MM.1S (cell line): ENCODE measurements around the gene MEGF11.

ENCODE experiments used
- DNase-seq: peaks from one replicate; pipeline ENCODE4 v3.0.0-alpha.2; 2015
- H2AFZ ChIP-seq: fragments of 300-600 bp; sonication (generic); 2 replicates; pipeline ENCODE4 v1.6.0; 2016; ENCODE audit warnings: antibody characterized with exemption, low read length
- H3F3A ChIP-seq: fragments of 300-600 bp; sonication (generic); 2 replicates; pipeline ENCODE4 v1.6.1; 2016; ENCODE audit warnings: mild to moderate bottlenecking, antibody characterized with exemption, low read length, moderate library complexity, mixed read lengths; ENCODE audit not compliant: insufficient read depth
- H3K27ac ChIP-seq: fragments of 300-600 bp; sonication (generic); 2 replicates; pipeline ENCODE4 v1.5.1; 2016; ENCODE audit warnings: mild to moderate bottlenecking, low read length
- H3K27me3 ChIP-seq: fragments of 300-600 bp; sonication (generic); replicated peaks from 2 replicates; pipeline ENCODE4 v1.6.0; 2016; ENCODE audit warnings: low read length; ENCODE audit not compliant: insufficient read depth
- H3K36me3 ChIP-seq: fragments of 300-600 bp; sonication (generic); replicated peaks from 2 replicates; pipeline ENCODE4 v1.6.1; 2016; ENCODE audit warnings: mild to moderate bottlenecking, low read length, mixed read lengths; ENCODE audit not compliant: insufficient read depth
- H3K4me1 ChIP-seq: fragments of 300-600 bp; sonication (generic); 2 replicates; pipeline ENCODE4 v1.6.1; 2016; ENCODE audit warnings: low read length, mixed read lengths
- H3K4me2 ChIP-seq: fragments of 300-600 bp; sonication (generic); 2 replicates; pipeline ENCODE4 v1.6.0; 2016; ENCODE audit warnings: low read depth, low read length
- H3K4me3 ChIP-seq: fragments of 300-600 bp; sonication (generic); 2 replicates; pipeline ENCODE4 v1.5.1; 2016; ENCODE audit warnings: low read length, mixed read lengths
- H3K79me2 ChIP-seq: fragments of 300-600 bp; sonication (generic); 2 replicates; pipeline ENCODE4 v1.6.1; 2016; ENCODE audit warnings: mixed run types, low read length, mixed read lengths
- H3K9ac ChIP-seq: fragments of 300-600 bp; sonication (generic); 2 replicates; pipeline ENCODE4 v1.6.1; 2016; ENCODE audit warnings: low read length, mixed read lengths
- H3K9me2 ChIP-seq: fragments of 300-600 bp; sonication (generic); replicated peaks from 2 replicates; pipeline ENCODE4 v1.6.1; 2016; ENCODE audit warnings: mild to moderate bottlenecking, low read length, mixed read lengths; ENCODE audit not compliant: insufficient read depth
- H3K9me3 ChIP-seq: fragments of 300-600 bp; sonication (generic); replicated peaks from 2 replicates; pipeline ENCODE4 v1.6.1; 2016; ENCODE audit warnings: mild to moderate bottlenecking, low read length, mixed read lengths; ENCODE audit not compliant: insufficient read depth
- H4K20me1 ChIP-seq: fragments of 300-600 bp; sonication (generic); 2 replicates; pipeline ENCODE4 v1.6.1; 2016; ENCODE audit warnings: mild to moderate bottlenecking, low read length, moderate library complexity, mixed read lengths; ENCODE audit not compliant: insufficient read depth
- CTCF ChIP-seq: fragments of 300-600 bp; sonication (generic); IDR thresholded peaks from 2 replicates; pipeline ENCODE4 v1.5.1; 2016; ENCODE audit warnings: antibody characterized with exemption, low read length, mixed read lengths
- EZH2 ChIP-seq: fragments of 300-600 bp; sonication (generic); optimal IDR thresholded peaks from 2 replicates; pipeline ENCODE3; 2017; ENCODE audit warnings: low read depth, mild to moderate bottlenecking, antibody characterized with exemption, low read length, mixed read lengths
- EZH2phosphoT487 ChIP-seq: fragments of 300-600 bp; sonication (generic); IDR thresholded peaks from 2 replicates; pipeline ENCODE4 v1.6.1; 2018; ENCODE audit warnings: antibody characterized with exemption, low read length

Gene MEGF11

GRCh38 chr15:66172324-66172980, 81.1 kb downstream of the MEGF11 start:
- H2AFZ ChIP-seq: no peak overlapping the region
- no peaks in the 10 kb centered on the region for H3F3A ChIP-seq
- no peak overlapping the region for H3K4me2 ChIP-seq
- H3K79me2 ChIP-seq: no peaks in the 10 kb centered on the region
- H3K9ac ChIP-seq: no peak overlapping the region
- no peak for DNase-seq
- no peaks in the 10 kb centered on the region; the same call in 1 of the 2 replicates for H3K27me3 ChIP-seq
- H4K20me1 ChIP-seq: no peaks in the 10 kb centered on the region
- H3K4me3 ChIP-seq: no peak overlapping the region
- H3K4me1 ChIP-seq: no peaks in the 10 kb centered on the region
- H3K9me3 ChIP-seq: no peaks in the 10 kb centered on the region
- H3K36me3 ChIP-seq: no peaks in the 10 kb centered on the region
- no peaks in the 10 kb centered on the region for H3K9me2 ChIP-seq
- TF ChIP-seq CTCF: no peak
- TF ChIP-seq EZH2: no peak
- no peak for TF ChIP-seq EZH2phosphoT487
- no peak overlapping the region for H3K27ac ChIP-seq

GRCh38 chr15:66171841-66172240, 81.7 kb downstream of the MEGF11 start:
- no peak overlapping the region for H3K9ac ChIP-seq
- H3K4me2 ChIP-seq: no peak overlapping the region
- H3K79me2 ChIP-seq: no peaks in the 10 kb centered on the region
- TF ChIP-seq CTCF (no peak), EZH2phosphoT487 (no peak), EZH2 (no peak)
- no peak overlapping the region for H2AFZ ChIP-seq
- H3K36me3 ChIP-seq: no peaks in the 10 kb centered on the region
- no peak overlapping the region for H3K27ac ChIP-seq
- H3K27me3 ChIP-seq: no peaks in the 10 kb centered on the region; the same call in 1 of the 2 replicates
- no peak for DNase-seq
- H3K4me3 ChIP-seq: no peak overlapping the region
- no peaks in the 10 kb centered on the region for H3K9me3 ChIP-seq
- no peaks in the 10 kb centered on the region for H4K20me1 ChIP-seq
- H3K9me2 ChIP-seq: no peaks in the 10 kb centered on the region
- no peaks in the 10 kb centered on the region for H3F3A ChIP-seq
- no peaks in the 10 kb centered on the region for H3K4me1 ChIP-seq

GRCh38 chr15:66170716-66171115, 82.8 kb downstream of the MEGF11 start:
- Histone ChIP-seq H3K4me1 (no peaks in the 10 kb centered on the region), H3K4me3 (no peak overlapping the region), H3K27me3 (no peaks in the 10 kb centered on the region; the same call in 1 of the 2 replicates), H2AFZ (no peak overlapping the region), H3F3A (no peaks in the 10 kb centered on the region), H3K9ac (no peak overlapping the region), H3K9me2 (no peaks in the 10 kb centered on the region), H3K4me2 (no peak overlapping the region), H3K9me3 (no peaks in the 10 kb centered on the region), H3K79me2 (no peaks in the 10 kb centered on the region), H4K20me1 (no peaks in the 10 kb centered on the region), H3K36me3 (no peaks in the 10 kb centered on the region), H3K27ac (no peak overlapping the region)
- DNase-seq: no peak
- no peak for TF ChIP-seq CTCF
